HCT116 (cell line): Measurements from ENCODE around the gene ABTB1. TPM values are rescaled to one million over a fixed set of nuclear protein-coding genes. Genes with fewer than 3 reads are reported as not detected.
A peak's percentile ranks its signal among the peaks of the same experiment; 100 is the strongest.

Experiments
- ATAC-seq: fragments of 200-7000 bp; cut with Tn5 transposase; 2 replicates; pipeline ENCODE4 v1.9.1; 2020; ENCODE audit warnings: mild to moderate bottlenecking, moderate library complexity
- BruUV-seq: library from RNA; stranded (reverse); fragments of 400-500 nt; replicated peaks from 2 replicates; lab custom pipeline; 2021; lab: Mats Ljungman, UMichigan
- CTCF ChIA-PET: fragments of 300-600 bp; sonication (Branson Sonifier 250); formaldehyde crosslinking; loops from one replicate; lab custom pipeline; 2021; ENCODE audit warnings: antibody characterized with exemption; lab: Charles Lee
- POLR2A ChIA-PET: fragments of 300-600, 350-600 bp; sonication (Branson Sonifier 250); formaldehyde crosslinking; loops from one replicate; lab custom pipeline; 2021; ENCODE audit warnings: antibody characterized with exemption; lab: Charles Lee
- RAD21 ChIA-PET, 2 experiments: fragments of 300-600 bp; sonication (Branson Sonifier 250); formaldehyde crosslinking; loops; one replicate each; lab custom pipeline; 2023; ENCODE audit warnings: low total read pairs in 2 of 2; ENCODE audit not compliant: uncharacterized antibody in 2 of 2, unreplicated experiment in 2 of 2, low non-redundant PET in 1 of 2; lab: Charles Lee
- DNase-seq: peaks from one replicate; pipeline ENCODE4 v3.0.0-alpha.2; 2010; ENCODE audit warnings: low read depth, low spot score
- H2AFZ ChIP-seq: fragments of 200-600 bp; shearing (Covaris generic), sonication (generic); 2 replicates; pipeline ENCODE4 v1.6.1; 2017; ENCODE audit warnings: low read depth, mixed run types, mixed read lengths, antibody characterized with exemption, low read length; ENCODE audit not compliant: poor library complexity, severe bottlenecking
- H3K27ac ChIP-seq: 2 replicates; pipeline ENCODE4 v1.5.1; 2012; ENCODE audit warnings: low read depth, low read length
- H3K27me3 ChIP-seq: fragments of 200-600 bp; sonication (generic); 2 replicates; pipeline ENCODE4 v1.6.1; 2016; ENCODE audit warnings: mixed run types, low read length, mixed read lengths; ENCODE audit not compliant: insufficient read depth
- H3K36me3 ChIP-seq, 2 experiments: fragments of 200-500 bp in 1 of 2; fragments of 200-600 bp in 1 of 2; sonication (Bioruptor generic) in 1 of 2; sonication (generic) in 1 of 2; 2 replicates each; pipeline versions ENCODE4 v1.5.1 to v1.6.1; 2014 to 2016; ENCODE audit warnings: low read length in 2 of 2, inconsistent platforms in 1 of 2, mixed read lengths in 1 of 2, mixed run types in 1 of 2; ENCODE audit not compliant: insufficient read depth in 2 of 2, control insufficient read depth in 1 of 2
- H3K4me1 ChIP-seq, 2 experiments: fragments of 200-600 bp in 1 of 2; sonication (generic) in 1 of 2; 2 replicates each; pipeline versions ENCODE4 v1.5.1 to v1.6.1; 2012 to 2017; ENCODE audit warnings: low read length in 2 of 2, inconsistent platforms in 1 of 2, mild to moderate bottlenecking in 1 of 2, mixed read lengths in 1 of 2, mixed run types in 1 of 2, moderate library complexity in 1 of 2; ENCODE audit not compliant: insufficient read depth in 2 of 2, control insufficient read depth in 1 of 2
- H3K4me2 ChIP-seq: fragments of 200-600 bp; sonication (generic); 2 replicates; pipeline ENCODE4 v1.6.1; 2017; ENCODE audit warnings: mixed run types, low read length, mixed read lengths
- H3K4me3 ChIP-seq, 2 experiments: fragments of 200-600 bp in 1 of 2; sonication (generic) in 1 of 2; replicated peaks in 1 of 2; 2 replicates each; pipeline ENCODE4 v1.5.1; 2011 to 2016; ENCODE audit warnings: low read length in 2 of 2, control low read depth in 1 of 2, low read depth in 1 of 2, mild to moderate bottlenecking in 1 of 2, mixed read lengths in 1 of 2, mixed run types in 1 of 2
- H3K79me2 ChIP-seq: fragments of 200-600 bp; sonication (generic); 2 replicates; pipeline ENCODE4 v1.6.1; 2017; ENCODE audit warnings: mild to moderate bottlenecking, mixed run types, low read length, moderate library complexity, mixed read lengths; ENCODE audit not compliant: insufficient read depth
- H3K9ac ChIP-seq: fragments of 200-600 bp; sonication (generic); 2 replicates; pipeline ENCODE4 v1.6.1; 2016; ENCODE audit warnings: low read length, mixed read lengths
- H3K9me2 ChIP-seq: fragments of 200-600 bp; sonication (generic), shearing (Covaris generic); 2 replicates; pipeline ENCODE4 v1.6.1; 2017; ENCODE audit warnings: mixed run types, mild to moderate bottlenecking, moderate library complexity; ENCODE audit not compliant: insufficient read depth
- H3K9me3 ChIP-seq, 2 experiments: fragments of 200-500 bp in 1 of 2; fragments of 200-600 bp in 1 of 2; sonication (Bioruptor generic) in 1 of 2; sonication (generic) in 1 of 2; 2 replicates each; pipeline ENCODE4 v1.6.1; 2014 to 2017; ENCODE audit warnings: low read length in 2 of 2, mixed read lengths in 2 of 2, inconsistent platforms in 1 of 2, low read depth in 1 of 2, mild to moderate bottlenecking in 1 of 2, mixed run types in 1 of 2, moderate library complexity in 1 of 2; ENCODE audit not compliant: control insufficient read depth in 1 of 2, insufficient read depth in 1 of 2
- H4K20me1 ChIP-seq: fragments of 200-600 bp; sonication (generic), shearing (Covaris generic); 2 replicates; pipeline ENCODE4 v1.6.1; 2017; ENCODE audit warnings: mixed run types, mild to moderate bottlenecking, moderate library complexity; ENCODE audit not compliant: insufficient read depth
- EGR1 ChIP-seq: IDR thresholded peaks from 2 replicates; pipeline ENCODE4 v1.6.1; 2012; ENCODE audit warnings: low read depth
- ELF1 ChIP-seq: IDR thresholded peaks from 2 replicates; pipeline ENCODE4 v1.6.1; 2012; ENCODE audit warnings: low read depth, borderline replicate concordance
- EZH2 ChIP-seq: fragments of 200-600 bp; sonication (generic); IDR thresholded peaks from 2 replicates; pipeline ENCODE4 v1.6.1; 2017; ENCODE audit warnings: antibody characterized with exemption, mixed run types
- EZH2phosphoT487 ChIP-seq: fragments of 200-600 bp; IDR thresholded peaks from 2 replicates; pipeline ENCODE4 v1.6.1; 2018; ENCODE audit warnings: antibody characterized with exemption, borderline replicate concordance
- JUND ChIP-seq: IDR thresholded peaks from 2 replicates; pipeline ENCODE4 v1.6.1; 2012
- SIN3A ChIP-seq: IDR thresholded peaks from 2 replicates; pipeline ENCODE4 v1.6.1; 2012; ENCODE audit warnings: low read depth
- ZBTB33 ChIP-seq: IDR thresholded peaks from 2 replicates; pipeline ENCODE4 v1.6.1; 2011; ENCODE audit warnings: mild to moderate bottlenecking, low read length, moderate library complexity; ENCODE audit not compliant: insufficient replicate concordance; ENCODE audit errors: extremely low read depth
- intact Hi-C: fragments of 100-400 bp; cut with micrococcal nuclease; formaldehyde crosslinking; loops from 2 replicates; pipeline ENCODE4 v1.10.0; 2022
- total RNA-seq: library from RNA; stranded (reverse); gene quantifications from one replicate; pipeline ENCODE4 v1.2.1, GENCODE V29; 2021; ENCODE audit not compliant: unreplicated experiment

ABTB1 gene
- total RNA-seq, 1 experiment from 2014 or later = 19.4 TPM

- CTCF ChIA-PET = interaction anchor here (1.1 kb wide), 1 partner anchor 8 kb away, joined by 3 read pairs; no protein-coding TSS in a partner anchor
- Histone ChIP-seq H3K36me3 (no peaks in the 10 kb centered on the region), H4K20me1 (no peaks in the 10 kb centered on the region), H3K9me3 (0 out of 4 replicates have a peak, but pooled peaks cover 0 to 5% of the 10 kb centered on the region in 2 experiments), H3K27ac (no peak overlapping the region), H3K4me3 (no peak overlapping the region), H2AFZ (no peak overlapping the region), H3K27me3 (no peaks in the 10 kb centered on the region), H3K9ac (no peak overlapping the region), H3K9me2 (no peaks in the 10 kb centered on the region), H3K79me2 (no peaks in the 10 kb centered on the region), H3K4me1 (peaks cover 2 to 29% of the 10 kb centered on the region in 2 experiments; a peak in 2 of 4 replicates), H3K4me2 (peak overlapping the region; percentile 17; the same call in 1 of the 2 replicates)
- POLR2A ChIA-PET = interaction anchor here (0.9 kb wide), 1 partner anchor 12 kb away, joined by 3 read pairs; no protein-coding TSS in a partner anchor
- TF ChIP-seq SIN3A (no peak), ELF1 (no peak), EGR1 (no peak), EZH2phosphoT487 (no peak), JUND (no peak), ZBTB33 (no peak), EZH2 (no peak)
- RAD21 ChIA-PET = no interaction called here
- no TSS peak for BruUV-seq
- ATAC-seq = no peak
- no peak for DNase-seq
- intact Hi-C loops = no loop called here
Observed at GRCh38 chr3:127698691-127699415, 26.1 kb downstream of the ABTB1 start.
